Endothelial cell of umbilical vein (primary cell): ENCODE data around the gene SOX5. TPM values are rescaled to one million over a fixed set of nuclear protein-coding genes. Genes with fewer than 3 reads are reported as not detected.

Source experiments
- BruUV-seq: library from RNA; stranded (reverse); fragments of 400-500 nt; replicated peaks from 2 replicates; lab custom pipeline; 2021; lab: Mats Ljungman, UMichigan
- CTCF ChIA-PET: fragments of 300-600, 350-600 bp; sonication (Branson Sonifier 250); formaldehyde crosslinking; loops from one replicate; lab custom pipeline; 2021; ENCODE audit warnings: antibody characterized with exemption, inconsistent platforms; lab: Charles Lee
- POLR2A ChIA-PET: fragments of 300-600, 350-600 bp; sonication (Branson Sonifier 250); formaldehyde crosslinking; loops from one replicate; lab custom pipeline; 2021; ENCODE audit warnings: antibody characterized with exemption, inconsistent platforms; lab: Charles Lee
- DNase-seq: peaks from one replicate; pipeline ENCODE4 v3.0.0-alpha.2; 2011; ENCODE audit warnings: low read depth, low spot score
- FAIRE-seq: peaks from 2 replicates; lab custom pipeline; 2011; peaks lifted over from hg19 to GRCh38; lab: Jason Lieb, UNC
- H2AFZ ChIP-seq: 2 replicates; pipeline ENCODE4 v1.6.0; 2012; ENCODE audit warnings: low read depth, low read length, control low read depth, inconsistent platforms
- H3K27ac ChIP-seq: 2 replicates; pipeline ENCODE4 v1.5.1; 2011; ENCODE audit warnings: low read depth, mild to moderate bottlenecking, control low read depth, low read length, moderate library complexity; ENCODE audit not compliant: insufficient read depth
- H3K27me3 ChIP-seq, 2 experiments: 2 replicates each; pipeline versions ENCODE4 v1.6.0 to v1.6.1; 2011; ENCODE audit warnings: low read length in 2 of 2, mixed read lengths in 1 of 2; ENCODE audit not compliant: control insufficient read depth in 2 of 2, insufficient read depth in 2 of 2
- H3K36me3 ChIP-seq, 2 experiments: 2 replicates in 1 of 2; 3 replicates in 1 of 2; pipeline ENCODE4 v1.5.1; 2011; ENCODE audit warnings: low read length in 2 of 2, mild to moderate bottlenecking in 1 of 2, moderate library complexity in 1 of 2; ENCODE audit not compliant: control insufficient read depth in 2 of 2, insufficient read depth in 2 of 2; ENCODE audit errors: extremely low read depth in 1 of 2
- H3K4me1 ChIP-seq: 3 replicates; pipeline ENCODE4 v1.5.1; 2011; ENCODE audit warnings: mild to moderate bottlenecking, low read length; ENCODE audit not compliant: control insufficient read depth, insufficient read depth; ENCODE audit errors: extremely low read depth
- H3K4me2 ChIP-seq: 2 replicates; pipeline ENCODE4 v1.6.1; 2011; ENCODE audit warnings: low read length, control low read depth, mixed read lengths; ENCODE audit not compliant: insufficient read depth
- H3K4me3 ChIP-seq, 3 experiments: fragments of 200-600 bp in 1 of 3; sonication (generic), shearing (Covaris generic) in 1 of 3; replicated peaks in 1 of 3; 2 replicates each; pipeline ENCODE4 v1.5.1; 2011 to 2016; ENCODE audit warnings: control low read depth in 3 of 3, low read length in 3 of 3, mild to moderate bottlenecking in 2 of 3, inconsistent platforms in 1 of 3, low read depth in 1 of 3, moderate library complexity in 1 of 3; ENCODE audit not compliant: insufficient read depth in 1 of 3
- H3K79me2 ChIP-seq: 2 replicates; pipeline ENCODE4 v1.6.0; 2012; ENCODE audit warnings: low read length, inconsistent platforms; ENCODE audit not compliant: control insufficient read depth, insufficient read depth
- H3K9ac ChIP-seq: replicated peaks from 2 replicates; pipeline ENCODE3; 2011; ENCODE audit warnings: low read length, control low read depth; ENCODE audit not compliant: insufficient read depth; ENCODE audit errors: extremely low read depth
- H3K9me1 ChIP-seq: replicated peaks from 3 replicates; pipeline ENCODE4 v1.6.0; 2011; ENCODE audit warnings: mild to moderate bottlenecking, low read length; ENCODE audit not compliant: control insufficient read depth, insufficient read depth; ENCODE audit errors: extremely low read depth
- H3K9me3 ChIP-seq: replicated peaks from 2 replicates; pipeline ENCODE4 v1.5.1; 2012; ENCODE audit warnings: low read length, inconsistent platforms; ENCODE audit not compliant: control insufficient read depth, insufficient read depth
- H4K20me1 ChIP-seq: replicated peaks from 2 replicates; pipeline ENCODE3; 2011; ENCODE audit warnings: mild to moderate bottlenecking, low read length; ENCODE audit not compliant: control insufficient read depth, insufficient read depth; ENCODE audit errors: extremely low read depth
- EZH2 ChIP-seq: IDR thresholded peaks from 2 replicates; pipeline ENCODE4 v1.6.1; 2012; ENCODE audit warnings: borderline replicate concordance, low read depth, mild to moderate bottlenecking, moderate library complexity, low read length, inconsistent platforms; ENCODE audit not compliant: severe bottlenecking
- FOS ChIP-seq: IDR thresholded peaks from 2 replicates; pipeline ENCODE4 v1.6.1; 2011; ENCODE audit warnings: mild to moderate bottlenecking, low read length, moderate library complexity, borderline replicate concordance; ENCODE audit not compliant: insufficient read depth
- JUN ChIP-seq: IDR thresholded peaks from 2 replicates; pipeline ENCODE4 v1.6.1; 2011; ENCODE audit warnings: borderline replicate concordance, low read depth; ENCODE audit not compliant: insufficient read length, insufficient read depth
- MYC ChIP-seq: IDR thresholded peaks from one replicate; pipeline ENCODE4 v1.6.1; 2011; ENCODE audit warnings: mild to moderate bottlenecking, low read depth, low read length
- POLR2A ChIP-seq: IDR thresholded peaks from 2 replicates; pipeline ENCODE4 v1.6.1; 2012; ENCODE audit warnings: low read depth, mild to moderate bottlenecking, control low read depth, low read length
- dilution Hi-C: fragments of 300-500 bp; cut with MboI; formaldehyde crosslinking; loops from one replicate; pipeline ENCODE4 v1.15.0; 2019; ENCODE audit warnings: low sequenced_read_pairs; ENCODE audit not compliant: extremely low pct_ligation_motif_present
- intact Hi-C: fragments of 100-400 bp; cut with micrococcal nuclease; formaldehyde crosslinking; loops from one replicate; pipeline ENCODE4 v1.10.0; 2022
- polyA plus RNA-seq, 4 experiments: library from polyadenylated mRNA; depleted of rRNA in 3 of 4; stranded (reverse) in 3 of 4; unstranded in 1 of 4; fragments of >200 nt; gene quantifications; 2 replicates each; pipeline versions ENCODE4 v1.2.1 to v1.2.3, GENCODE V29; 2011 to 2012; ENCODE audit warnings: missing spikeins in 1 of 4
- total RNA-seq: library from RNA; stranded (reverse); gene quantifications from 2 replicates; pipeline ENCODE4 v1.2.3, GENCODE V29; 2021
- TF ChIP-seq, protein P1 (sequence below): IDR thresholded peaks from 2 replicates; pipeline ENCODE4 v1.6.1; 2011; ENCODE audit not compliant: insufficient read depth, insufficient read length
- TF ChIP-seq, protein P2 (sequence below), 2 donors: IDR thresholded peaks; 1 replicate in 1 of 2; 2 replicates in 1 of 2; pipeline ENCODE4 v1.5.1; 2011; ENCODE audit warnings: low read length in 2 of 2, mild to moderate bottlenecking in 2 of 2, moderate library complexity in 2 of 2, control low read depth in 1 of 2, inconsistent platforms in 1 of 2, low read depth in 1 of 2; ENCODE audit not compliant: insufficient read depth in 1 of 2; ENCODE audit errors: extremely low read depth in 1 of 2

The SOX5 gene
- total and polyA plus RNA-seq, 2 donors (not counting 3 experiments of a cell fraction or from before 2014, with no cell fraction given), result 0.63 to 3.5 TPM

DNA sequence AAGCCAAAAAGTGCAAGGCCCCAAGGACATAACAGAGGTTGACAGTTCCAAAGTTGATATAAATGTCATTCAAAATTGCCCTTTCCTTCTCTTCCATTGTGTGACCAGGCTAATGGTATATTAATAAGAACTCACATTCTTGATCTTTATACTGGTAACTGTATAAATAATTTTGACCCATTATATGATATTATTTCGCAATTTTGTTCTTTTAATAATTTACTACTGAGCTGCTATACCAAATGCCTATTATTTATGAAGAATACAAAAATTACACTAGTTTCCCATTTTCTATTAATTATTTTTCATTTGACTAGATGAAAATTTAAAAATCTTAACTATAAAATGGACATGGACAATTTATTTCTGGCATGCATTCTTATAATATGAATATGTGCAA lies 370.2 kb downstream of the SOX5 start:
- Histone ChIP-seq H3K4me3 (no peak overlapping the region), H3K27me3 (no peaks in the 10 kb centered on the region), H3K9me1 (no peaks in the 10 kb centered on the region), H3K9ac (no peak overlapping the region), H2AFZ (no peak overlapping the region), H4K20me1 (no peaks in the 10 kb centered on the region), H3K79me2 (no peaks in the 10 kb centered on the region), H3K9me3 (no peaks in the 10 kb centered on the region), H3K4me1 (no peaks in the 10 kb centered on the region), H3K27ac (no peak overlapping the region), H3K4me2 (no peak overlapping the region), H3K36me3 (no peaks in the 10 kb centered on the region)
- dilution Hi-C loops (no loop called here), intact Hi-C loops (no loop called here)
- DNase-seq, result no peak
- no TSS peak for BruUV-seq
- CTCF ChIA-PET, result no interaction called here
- POLR2A ChIA-PET, result no interaction called here
- TF ChIP-seq FOS, result no peak
- TF ChIP-seq JUN, result no peak
- TF ChIP-seq EZH2, result no peak
- TF ChIP-seq, protein P1, sequence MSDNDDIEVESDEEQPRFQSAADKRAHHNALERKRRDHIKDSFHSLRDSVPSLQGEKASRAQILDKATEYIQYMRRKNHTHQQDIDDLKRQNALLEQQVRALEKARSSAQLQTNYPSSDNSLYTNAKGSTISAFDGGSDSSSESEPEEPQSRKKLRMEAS, result no peak
- no peak for FAIRE-seq

DNA sequence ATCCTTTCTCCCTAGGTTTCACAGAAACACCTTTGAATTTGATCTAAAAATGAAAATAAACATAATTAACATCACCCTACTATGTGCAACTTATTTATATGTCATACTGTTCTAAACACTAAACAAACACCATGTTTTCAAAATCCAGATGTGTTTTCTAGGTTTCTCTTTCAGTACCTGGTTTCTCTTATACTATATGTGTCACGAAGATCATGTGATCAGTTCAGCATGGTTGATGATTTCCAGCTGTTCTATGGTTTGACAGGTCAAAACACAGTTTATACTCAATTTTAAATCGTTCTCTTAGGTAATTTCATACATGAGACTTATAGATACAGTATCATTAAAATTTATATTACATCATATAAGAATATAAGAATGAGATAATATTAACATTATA lies 373.1 kb downstream of the SOX5 start:
- H3K9me1 ChIP-seq, result no peaks in the 10 kb centered on the region
- no peaks in the 10 kb centered on the region for H3K9me3 ChIP-seq
- dilution Hi-C loops, result no loop called here
- H3K9ac ChIP-seq, result no peak overlapping the region
- H3K4me3 ChIP-seq, result no peak overlapping the region
- H2AFZ ChIP-seq, result no peak overlapping the region
- ChIA-PET POLR2A (no interaction called here), CTCF (no interaction called here)
- no peaks in the 10 kb centered on the region for H3K4me1 ChIP-seq
- no peak overlapping the region for H3K4me2 ChIP-seq
- FAIRE-seq (no peak), DNase-seq (no peak)
- TF ChIP-seq EZH2 (no peak), POLR2A (no peak), MYC (no peak), FOS (no peak)
- TF ChIP-seq, protein P2, sequence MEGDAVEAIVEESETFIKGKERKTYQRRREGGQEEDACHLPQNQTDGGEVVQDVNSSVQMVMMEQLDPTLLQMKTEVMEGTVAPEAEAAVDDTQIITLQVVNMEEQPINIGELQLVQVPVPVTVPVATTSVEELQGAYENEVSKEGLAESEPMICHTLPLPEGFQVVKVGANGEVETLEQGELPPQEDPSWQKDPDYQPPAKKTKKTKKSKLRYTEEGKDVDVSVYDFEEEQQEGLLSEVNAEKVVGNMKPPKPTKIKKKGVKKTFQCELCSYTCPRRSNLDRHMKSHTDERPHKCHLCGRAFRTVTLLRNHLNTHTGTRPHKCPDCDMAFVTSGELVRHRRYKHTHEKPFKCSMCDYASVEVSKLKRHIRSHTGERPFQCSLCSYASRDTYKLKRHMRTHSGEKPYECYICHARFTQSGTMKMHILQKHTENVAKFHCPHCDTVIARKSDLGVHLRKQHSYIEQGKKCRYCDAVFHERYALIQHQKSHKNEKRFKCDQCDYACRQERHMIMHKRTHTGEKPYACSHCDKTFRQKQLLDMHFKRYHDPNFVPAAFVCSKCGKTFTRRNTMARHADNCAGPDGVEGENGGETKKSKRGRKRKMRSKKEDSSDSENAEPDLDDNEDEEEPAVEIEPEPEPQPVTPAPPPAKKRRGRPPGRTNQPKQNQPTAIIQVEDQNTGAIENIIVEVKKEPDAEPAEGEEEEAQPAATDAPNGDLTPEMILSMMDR (IDR thresholded peaks at IDR 0.05; ENCODE audit: extremely low read depth in 1 of 2, insufficient read depth in 1 of 2, low read depth in 1 of 2, low read length in 2 of 2), result no peak
- no TSS peak for BruUV-seq
- H3K79me2 ChIP-seq, result no peaks in the 10 kb centered on the region
- intact Hi-C loops, result no loop called here
- no peaks in the 10 kb centered on the region for H3K27me3 ChIP-seq
- H3K36me3 ChIP-seq, result no peaks in the 10 kb centered on the region
- H4K20me1 ChIP-seq, result no peaks in the 10 kb centered on the region
- no peak overlapping the region for H3K27ac ChIP-seq
